Adipocyte (in vitro differentiated cells): Measurements from ENCODE around the gene PCCB.
"Not testable (repeated sequence)": the region's sequence is repeated elsewhere in the genome, so short reads cannot be mapped to it uniquely, and the experiment has no call there.

ENCODE experiments used
- DNase-seq: peaks from one replicate; pipeline ENCODE4 v3.0.0-alpha.2; 2015; ENCODE audit warnings: low read depth
- H3K27me3 ChIP-seq: replicated peaks from 2 replicates; pipeline ENCODE4 v1.7.0; 2013; ENCODE audit warnings: mild to moderate bottlenecking, low read length, moderate library complexity; ENCODE audit not compliant: control insufficient read depth, insufficient read depth
- H3K36me3 ChIP-seq: 2 replicates; pipeline ENCODE4 v1.7.0; 2013; ENCODE audit warnings: low read length, mild to moderate bottlenecking, moderate library complexity; ENCODE audit not compliant: control insufficient read depth, insufficient read depth, severe bottlenecking
- H3K4me1 ChIP-seq: 2 replicates; pipeline ENCODE4 v1.7.0; 2013; ENCODE audit warnings: mild to moderate bottlenecking, low read length, moderate library complexity; ENCODE audit not compliant: control insufficient read depth, insufficient read depth
- H3K4me3 ChIP-seq: 2 replicates; pipeline ENCODE4 v1.7.0; 2013; ENCODE audit warnings: mild to moderate bottlenecking, low read length, moderate library complexity
- H3K9ac ChIP-seq: 2 replicates; pipeline ENCODE4 v1.7.0; 2013; ENCODE audit warnings: mild to moderate bottlenecking, low read length, moderate library complexity
- H3K9me3 ChIP-seq: 2 replicates; pipeline ENCODE4 v1.7.0; 2013; ENCODE audit warnings: mild to moderate bottlenecking, low read length, moderate library complexity; ENCODE audit not compliant: control insufficient read depth

PCCB gene

GRCh38 chr3:136263251-136263650 is 13.1 kb downstream of the PCCB start:
- H3K4me3 ChIP-seq = no peak overlapping the region
- no peaks in the 10 kb centered on the region for H3K9me3 ChIP-seq
- no peaks in the 10 kb centered on the region for H3K4me1 ChIP-seq
- H3K9ac ChIP-seq = no peak overlapping the region
- peaks cover 54% of the 10 kb centered on the region for H3K36me3 ChIP-seq
- DNase-seq = no peak
- H3K27me3 ChIP-seq = no peaks in the 10 kb centered on the region

- not testable (repeated sequence) for H3K27me3 ChIP-seq, H3K9me3 ChIP-seq, H3K9ac ChIP-seq, H3K4me3 ChIP-seq, H3K4me1 ChIP-seq
- DNase-seq = peak; percentile 50
- H3K36me3 ChIP-seq = peaks cover 35% of the 10 kb centered on the region
Measured at GRCh38 chr3:136266468-136267125, 16.5 kb downstream of the PCCB start.

- Histone ChIP-seq H3K36me3 (peaks cover 29% of the 10 kb centered on the region), H3K4me3 (no peak overlapping the region), H3K9ac (no peak overlapping the region), H3K4me1 (no peaks in the 10 kb centered on the region), H3K27me3 (no peaks in the 10 kb centered on the region), H3K9me3 (no peaks in the 10 kb centered on the region)
- no peak for DNase-seq
Measured at GRCh38 chr3:136267235-136267634, 17.1 kb downstream of the PCCB start.

- Histone ChIP-seq H3K9me3 (no peaks in the 10 kb centered on the region), H3K4me1 (peaks cover 5% of the 10 kb centered on the region), H3K9ac (no peak overlapping the region), H3K4me3 (no peak overlapping the region), H3K27me3 (no peaks in the 10 kb centered on the region), H3K36me3 (peaks cover 10% of the 10 kb centered on the region)
- DNase-seq = no peak
Measured at GRCh38 chr3:136270179-136270578, 20.0 kb downstream of the PCCB start.

GRCh38 chr3:136271626-136272025 is 21.5 kb downstream of the PCCB start:
- H3K36me3 ChIP-seq, H3K27me3 ChIP-seq, DNase-seq, H3K9ac ChIP-seq, H3K4me1 ChIP-seq, H3K9me3 ChIP-seq, H3K4me3 ChIP-seq: not testable (repeated sequence)

GRCh38 chr3:136276049-136276755 is 26.1 kb downstream of the PCCB start:
- H3K9me3 ChIP-seq = peaks cover 25% of the 10 kb centered on the region
- no peak overlapping the region for H3K4me3 ChIP-seq
- H3K36me3 ChIP-seq = peaks cover 32% of the 10 kb centered on the region
- H3K27me3 ChIP-seq = no peaks in the 10 kb centered on the region
- no peak overlapping the region for H3K9ac ChIP-seq
- no peak for DNase-seq
- H3K4me1 ChIP-seq = peaks cover 5% of the 10 kb centered on the region

- H3K4me1 ChIP-seq = peaks cover 5% of the 10 kb centered on the region
- H3K9ac ChIP-seq = no peak overlapping the region
- H3K4me3 ChIP-seq = no peak overlapping the region
- peaks cover 33% of the 10 kb centered on the region for H3K9me3 ChIP-seq
- no peaks in the 10 kb centered on the region for H3K27me3 ChIP-seq
- H3K36me3 ChIP-seq = peaks cover 37% of the 10 kb centered on the region
- DNase-seq = no peak
Measured at GRCh38 chr3:136277115-136277514, 27.0 kb downstream of the PCCB start.

- Histone ChIP-seq H3K4me1 (peaks cover under 1% of the 10 kb centered on the region), H3K27me3 (no peaks in the 10 kb centered on the region), H3K36me3 (peaks cover 37% of the 10 kb centered on the region), H3K4me3 (no peak overlapping the region), H3K9me3 (peaks cover 33% of the 10 kb centered on the region), H3K9ac (no peak overlapping the region)
- no peak for DNase-seq
Measured at GRCh38 chr3:136277634-136278033, 27.5 kb downstream of the PCCB start.

GRCh38 chr3:136279092-136279491 is 29.0 kb downstream of the PCCB start:
- Histone ChIP-seq H3K4me1 (no peaks in the 10 kb centered on the region), H3K36me3 (peaks cover 41% of the 10 kb centered on the region), H3K9me3 (peaks cover 33% of the 10 kb centered on the region), H3K4me3 (peak overlapping the region; percentile 12), H3K27me3 (no peaks in the 10 kb centered on the region), H3K9ac (no peak overlapping the region)
- DNase-seq = no peak

- peaks cover 60% of the 10 kb centered on the region for H3K36me3 ChIP-seq
- H3K9me3 ChIP-seq = peaks cover 33% of the 10 kb centered on the region
- H3K4me3 ChIP-seq = peak overlapping the region; percentile 30
- no peak for DNase-seq
- no peaks in the 10 kb centered on the region for H3K27me3 ChIP-seq
- H3K9ac ChIP-seq = no peak overlapping the region
- no peaks in the 10 kb centered on the region for H3K4me1 ChIP-seq
Measured at GRCh38 chr3:136280961-136281360, 30.8 kb downstream of the PCCB start.

- peaks cover 33% of the 10 kb centered on the region for H3K9me3 ChIP-seq
- peaks cover 64% of the 10 kb centered on the region for H3K36me3 ChIP-seq
- no peaks in the 10 kb centered on the region for H3K27me3 ChIP-seq
- no peak overlapping the region for H3K4me3 ChIP-seq
- no peak for DNase-seq
- H3K9ac ChIP-seq = no peak overlapping the region
- no peaks in the 10 kb centered on the region for H3K4me1 ChIP-seq
Measured at GRCh38 chr3:136281966-136282520, 31.9 kb downstream of the PCCB start.
